Prostate gland (tissue), 2 donors: ENCODE measurements around the gene THAP4. TPM values are rescaled to one million over a fixed set of nuclear protein-coding genes. Genes with fewer than 3 reads are reported as not detected.

Experiments
- DNase-seq: peaks from one replicate; pipeline ENCODE4 v3.0.0-alpha.2; 2019; ENCODE audit warnings: low spot score
- H3K27ac ChIP-seq, 2 donors: fragments of 200-600 bp; sonication (generic); 2 replicates each; pipeline ENCODE4 v1.5.1; 2017 to 2019
- H3K27me3 ChIP-seq: fragments of 200-600 bp; sonication (generic); replicated peaks from 2 replicates; pipeline ENCODE4 v1.5.1; 2019; ENCODE audit not compliant: insufficient read depth
- H3K36me3 ChIP-seq, 2 donors: fragments of 200-600 bp; sonication (generic); 1 replicate in 1 of 2; 2 replicates in 1 of 2; pipeline versions ENCODE4 v1.5.1 to v1.8.1; 2017 to 2019
- H3K4me1 ChIP-seq: fragments of 200-600 bp; sonication (generic); replicated peaks from 2 replicates; pipeline ENCODE4 v1.5.1; 2019
- H3K4me3 ChIP-seq, 2 donors: fragments of 200-600 bp; sonication (generic); 2 replicates each; pipeline ENCODE4 v1.5.1; 2017 to 2019
- H3K9me3 ChIP-seq: fragments of 200-600 bp; sonication (generic); 2 replicates; pipeline ENCODE4 v1.5.1; 2017
- POLR2A ChIP-seq: fragments of 450-650 bp; IDR thresholded peaks from one replicate; pipeline ENCODE4 v1.6.1; 2016; ENCODE audit warnings: antibody characterized with exemption, mild to moderate bottlenecking
- POLR2AphosphoS5 ChIP-seq: sonication (generic); formaldehyde crosslinking; IDR thresholded peaks from one replicate; pipeline ENCODE4 v1.6.1; 2017; ENCODE audit warnings: antibody characterized with exemption
- WGBS: methylation state at CpG from one replicate; pipeline ENCODE4 v1.1.5; 2018; 5-methylcytosine and 5-hydroxymethylcytosine counted together
- intact Hi-C: fragments of 100-400 bp; cut with DNase I; formaldehyde crosslinking; loops from one replicate; pipeline ENCODE4 v1.14.2; 2022
- total RNA-seq, 2 donors: library from RNA; depleted of rRNA; stranded (reverse); fragments of >200 nt; gene quantifications; one replicate each; pipeline ENCODE4 v1.1.0, GENCODE V29; 2016
- TF ChIP-seq, protein P1 (sequence below), 4 experiments: fragments of 200-600 bp in 2 of 4; fragments of 450-650 bp in 2 of 4; sonication (generic) in 2 of 4; IDR thresholded peaks; 1 replicate in 3 of 4; 2 replicates in 1 of 4; pipeline ENCODE4 v1.5.1; 2016 to 2019; ENCODE audit warnings: antibody characterized with exemption in 4 of 4, mild to moderate bottlenecking in 2 of 4, moderate library complexity in 2 of 4

THAP4 gene
- total RNA-seq, 2 donors from 2014 or later, result 60.8 to 92.9 TPM

DNA sequence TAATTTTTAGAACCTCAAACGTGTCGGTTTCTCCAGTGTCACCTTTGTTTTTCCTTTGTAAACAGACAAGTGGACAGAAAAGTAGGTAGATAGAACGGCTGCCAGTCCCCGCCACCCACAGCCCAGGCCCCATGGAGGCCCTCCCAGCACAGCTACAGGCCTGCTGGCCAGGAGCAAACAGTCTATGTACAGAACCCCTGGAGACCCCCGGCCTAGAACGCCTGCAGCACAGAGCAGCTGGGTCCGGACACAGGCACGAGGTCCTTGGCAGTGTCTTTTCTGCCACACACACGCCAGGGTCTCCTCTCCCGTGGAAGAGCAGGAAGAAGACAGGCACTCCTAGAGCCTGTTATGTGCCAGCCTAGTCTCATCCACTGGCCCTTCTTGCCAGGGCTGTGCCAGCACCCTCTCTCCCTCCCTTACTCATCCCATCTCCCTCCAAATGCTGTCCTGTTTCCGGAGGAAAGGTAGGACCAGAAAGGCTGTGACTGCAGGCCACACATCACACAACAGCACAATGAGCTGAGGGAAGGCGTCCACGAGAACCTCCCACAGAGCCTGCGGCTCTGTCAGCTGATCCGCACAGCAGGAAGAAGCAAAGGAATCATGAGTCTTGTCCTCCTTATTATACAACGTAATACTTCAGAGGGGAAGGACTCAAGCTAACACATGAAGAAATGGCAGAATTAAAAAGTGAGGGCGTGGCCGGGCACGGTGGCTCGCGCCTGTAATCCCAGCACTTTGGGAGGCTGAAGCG, 42.0 kb upstream of the THAP4 start:
- 80% methylated on average over 22 of the region's 22 CpGs for WGBS

DNA sequence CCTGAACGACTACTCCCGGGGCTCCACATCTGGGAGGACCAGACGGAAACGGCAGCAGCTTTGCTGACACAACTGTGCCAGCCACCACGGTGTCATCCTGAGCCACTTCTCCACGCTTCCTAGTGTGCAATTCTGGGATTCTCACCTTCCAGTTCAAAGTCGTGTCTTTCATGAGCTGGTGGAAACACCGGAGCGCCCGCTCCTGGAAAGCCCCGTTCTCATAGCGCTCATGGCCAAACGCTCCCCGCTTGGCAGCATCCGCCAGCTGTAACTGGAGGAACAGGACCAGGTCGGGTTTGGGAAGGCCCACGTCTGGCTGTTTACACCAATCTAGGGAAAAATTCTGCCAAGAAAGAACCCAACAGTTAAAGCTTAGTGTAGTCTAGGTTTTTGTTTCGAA, 41.3 kb upstream of the THAP4 start:
- intact Hi-C loops, result no loop called here
- 61% methylated on average over 18 of the region's 18 CpGs for WGBS
- Histone ChIP-seq H3K27ac (peak overlapping the region; percentile 57), H3K4me1 (no peaks in the 10 kb centered on the region), H3K27me3 (no peaks in the 10 kb centered on the region), H3K9me3 (no peaks in the 10 kb centered on the region), H3K4me3 (no peak overlapping the region), H3K36me3 (no peaks in the 10 kb centered on the region)
- peak; percentile 57 for DNase-seq
- TF ChIP-seq POLR2A (no peak), POLR2AphosphoS5 (peak; percentile 36)
- TF ChIP-seq, protein P1, sequence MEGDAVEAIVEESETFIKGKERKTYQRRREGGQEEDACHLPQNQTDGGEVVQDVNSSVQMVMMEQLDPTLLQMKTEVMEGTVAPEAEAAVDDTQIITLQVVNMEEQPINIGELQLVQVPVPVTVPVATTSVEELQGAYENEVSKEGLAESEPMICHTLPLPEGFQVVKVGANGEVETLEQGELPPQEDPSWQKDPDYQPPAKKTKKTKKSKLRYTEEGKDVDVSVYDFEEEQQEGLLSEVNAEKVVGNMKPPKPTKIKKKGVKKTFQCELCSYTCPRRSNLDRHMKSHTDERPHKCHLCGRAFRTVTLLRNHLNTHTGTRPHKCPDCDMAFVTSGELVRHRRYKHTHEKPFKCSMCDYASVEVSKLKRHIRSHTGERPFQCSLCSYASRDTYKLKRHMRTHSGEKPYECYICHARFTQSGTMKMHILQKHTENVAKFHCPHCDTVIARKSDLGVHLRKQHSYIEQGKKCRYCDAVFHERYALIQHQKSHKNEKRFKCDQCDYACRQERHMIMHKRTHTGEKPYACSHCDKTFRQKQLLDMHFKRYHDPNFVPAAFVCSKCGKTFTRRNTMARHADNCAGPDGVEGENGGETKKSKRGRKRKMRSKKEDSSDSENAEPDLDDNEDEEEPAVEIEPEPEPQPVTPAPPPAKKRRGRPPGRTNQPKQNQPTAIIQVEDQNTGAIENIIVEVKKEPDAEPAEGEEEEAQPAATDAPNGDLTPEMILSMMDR (IDR thresholded peaks at IDR 0.05), result no peak

More for the DNA sequence above, 42.0 kb upstream of the THAP4 start:
- no peaks in the 10 kb centered on the region for H3K36me3 ChIP-seq
- H3K27me3 ChIP-seq, result no peaks in the 10 kb centered on the region
- H3K9me3 ChIP-seq, result no peaks in the 10 kb centered on the region
- DNase-seq, result no peak
- no peak for TF ChIP-seq POLR2AphosphoS5
- TF ChIP-seq, protein P1 (IDR thresholded peaks at IDR 0.05), result no peak
- no peak for TF ChIP-seq POLR2A
- H3K4me3 ChIP-seq, result no peak overlapping the region
- peak overlapping the region; percentile 57 for H3K27ac ChIP-seq
- no peaks in the 10 kb centered on the region for H3K4me1 ChIP-seq
- intact Hi-C loops, result no loop called here

DNA sequence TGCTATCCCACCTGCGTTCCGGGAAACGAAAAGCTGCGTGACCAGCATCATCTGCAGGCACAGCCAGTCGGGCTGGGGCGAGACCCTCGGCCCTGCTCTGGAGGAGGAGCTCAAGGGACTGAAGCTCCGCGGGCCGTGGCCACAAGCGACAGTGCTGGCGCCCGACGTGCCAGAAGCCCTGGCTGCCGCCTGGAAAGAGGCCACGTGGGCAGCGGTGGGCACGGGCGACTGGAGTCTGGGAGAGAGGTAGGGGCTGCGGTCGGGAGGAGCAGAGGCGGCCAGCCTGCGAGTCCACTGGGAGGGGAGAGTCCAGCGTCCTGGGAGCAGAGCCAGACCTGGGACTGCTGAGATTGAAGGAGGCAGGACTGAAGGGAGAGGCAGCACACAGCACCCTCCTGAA, 40.4 kb upstream of the THAP4 start:
- H3K4me1 ChIP-seq, result no peaks in the 10 kb centered on the region
- peaks cover 0 to under 1% of the 10 kb centered on the region in 2 donors for H3K36me3 ChIP-seq
- 92% methylated on average over 24 of the region's 24 CpGs for WGBS
- no peak for DNase-seq
- no peak overlapping the region for H3K27ac ChIP-seq
- H3K27me3 ChIP-seq, result no peaks in the 10 kb centered on the region
- no peak overlapping the region for H3K4me3 ChIP-seq
- no peaks in the 10 kb centered on the region for H3K9me3 ChIP-seq
- no peak for TF ChIP-seq POLR2AphosphoS5
- TF ChIP-seq, protein P1 (IDR thresholded peaks at IDR 0.05), result no peak
- no peak for TF ChIP-seq POLR2A
- intact Hi-C loops, result no loop called here

DNA sequence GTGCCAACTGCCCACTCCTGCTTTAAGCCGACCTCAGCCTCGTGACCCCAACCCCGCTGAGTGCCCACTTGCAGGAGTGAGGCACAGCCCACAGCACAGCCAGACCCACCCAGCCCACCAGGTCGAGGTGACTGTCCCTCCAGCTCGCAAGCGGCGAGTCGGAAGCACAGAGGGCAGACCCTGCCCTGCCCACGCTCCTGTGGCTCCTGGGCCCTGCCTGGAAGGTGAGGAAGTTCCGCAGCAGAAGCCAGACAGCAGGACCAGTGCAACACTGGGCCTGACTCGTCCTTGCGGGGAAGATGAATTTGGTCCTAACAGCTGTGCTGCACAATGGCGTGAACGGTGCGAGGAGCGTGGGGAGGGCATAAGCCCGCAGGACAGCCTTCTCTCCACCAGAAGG, 39.7 kb upstream of the THAP4 start:
- no peak overlapping the region for H3K27ac ChIP-seq
- no peak overlapping the region for H3K4me3 ChIP-seq
- H3K4me1 ChIP-seq, result no peaks in the 10 kb centered on the region
- peaks cover 0 to 4% of the 10 kb centered on the region in 2 donors for H3K36me3 ChIP-seq
- no peak for TF ChIP-seq POLR2AphosphoS5
- TF ChIP-seq, protein P1 (IDR thresholded peaks at IDR 0.05), result no peak
- TF ChIP-seq POLR2A, result no peak
- no peaks in the 10 kb centered on the region for H3K27me3 ChIP-seq
- DNase-seq, result no peak
- H3K9me3 ChIP-seq, result no peaks in the 10 kb centered on the region
- 92% methylated on average over 17 of the region's 17 CpGs for WGBS
- intact Hi-C loops, result no loop called here

DNA sequence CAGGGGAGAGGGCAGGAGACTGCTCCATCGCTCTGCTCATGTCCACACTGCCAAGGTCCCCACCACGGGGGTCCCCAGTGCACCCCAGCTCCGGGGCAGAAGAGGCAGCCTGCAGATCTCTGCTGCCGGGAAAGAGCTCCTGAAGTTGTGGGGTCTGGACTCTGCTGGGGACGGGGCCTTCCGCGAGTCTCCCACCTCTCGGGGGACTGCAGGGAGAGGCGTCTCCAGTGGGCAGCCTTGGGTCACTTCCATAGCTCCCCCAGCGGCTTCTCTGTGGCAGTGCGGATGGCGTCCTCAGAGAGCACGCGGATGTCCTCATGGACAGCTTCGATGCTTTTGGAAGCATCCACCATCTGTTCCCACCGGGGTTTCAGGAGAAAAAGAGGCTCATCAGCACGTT, 38.9 kb upstream of the THAP4 start:
- Histone ChIP-seq H3K4me3 (no peak overlapping the region), H3K9me3 (no peaks in the 10 kb centered on the region), H3K27me3 (no peaks in the 10 kb centered on the region), H3K36me3 (peaks cover 0 to 4% of the 10 kb centered on the region in 2 donors), H3K27ac (no peak overlapping the region), H3K4me1 (no peaks in the 10 kb centered on the region)
- TF ChIP-seq POLR2AphosphoS5, result no peak
- TF ChIP-seq, protein P1 (IDR thresholded peaks at IDR 0.05), result no peak
- no peak for TF ChIP-seq POLR2A
- WGBS, result 90% methylated on average over 17 of the region's 17 CpGs
- DNase-seq, result no peak
- intact Hi-C loops, result no loop called here
